Hepatocyte (in vitro differentiated cells): ENCODE results near the gene KDM4D. TPM values are rescaled to one million over a fixed set of nuclear protein-coding genes. Genes with fewer than 3 reads are reported as not detected.

Source experiments
- DNase-seq: peaks from one replicate; pipeline ENCODE4 v3.0.0-alpha.2; 2016; ENCODE audit warnings: low spot score
- H2AFZ ChIP-seq: fragments of 200-600 bp; sonication (generic); 2 replicates; pipeline ENCODE4 v1.6.0; 2016; ENCODE audit warnings: antibody characterized with exemption, mild to moderate bottlenecking
- H3K27ac ChIP-seq: fragments of 200-600 bp; sonication (generic); 2 replicates; pipeline ENCODE4 v1.5.1; 2016; ENCODE audit warnings: mild to moderate bottlenecking
- H3K27me3 ChIP-seq: fragments of 200-600 bp; sonication (generic); 2 replicates; pipeline ENCODE4 v1.6.1; 2016
- H3K36me3 ChIP-seq: fragments of 200-600 bp; sonication (generic); replicated peaks from 2 replicates; pipeline ENCODE4 v1.5.1; 2016; ENCODE audit warnings: low read depth; ENCODE audit not compliant: insufficient read depth
- H3K4me1 ChIP-seq: fragments of 200-600 bp; sonication (generic); 2 replicates; pipeline ENCODE4 v1.5.1; 2016; ENCODE audit warnings: mild to moderate bottlenecking, moderate library complexity; ENCODE audit not compliant: insufficient read depth
- H3K4me2 ChIP-seq: fragments of 200-600 bp; sonication (generic); 2 replicates; pipeline ENCODE4 v1.6.0; 2016
- H3K4me3 ChIP-seq: fragments of 200-600 bp; sonication (generic); 2 replicates; pipeline ENCODE4 v1.5.1; 2016; ENCODE audit warnings: mild to moderate bottlenecking
- H3K79me2 ChIP-seq: fragments of 200-600 bp; sonication (generic); 2 replicates; pipeline ENCODE4 v1.6.0; 2017; ENCODE audit warnings: mild to moderate bottlenecking
- H3K9me2 ChIP-seq: fragments of 200-600 bp; sonication (generic); replicated peaks from 2 replicates; pipeline ENCODE4 v1.6.0; 2017; ENCODE audit warnings: mild to moderate bottlenecking; ENCODE audit not compliant: insufficient read depth
- H3K9me3 ChIP-seq: fragments of 200-600 bp; sonication (generic); 2 replicates; pipeline ENCODE4 v1.5.1; 2016; ENCODE audit warnings: low read depth, mild to moderate bottlenecking
- H4K20me1 ChIP-seq: fragments of 200-600 bp; sonication (generic); 2 replicates; pipeline ENCODE4 v1.6.0; 2016; ENCODE audit warnings: mild to moderate bottlenecking; ENCODE audit not compliant: insufficient read depth, poor library complexity, severe bottlenecking
- CTCF ChIP-seq: fragments of 200-600 bp; sonication (generic); IDR thresholded peaks from 2 replicates; pipeline ENCODE4 v1.5.1; 2016; ENCODE audit warnings: antibody characterized with exemption, mild to moderate bottlenecking; ENCODE audit not compliant: poor library complexity
- EZH2 ChIP-seq: fragments of 200-600 bp; sonication (generic); IDR thresholded peaks from 2 replicates; pipeline ENCODE4 v1.6.1; 2016; ENCODE audit warnings: antibody characterized with exemption, mild to moderate bottlenecking, borderline replicate concordance
- EZH2phosphoT487 ChIP-seq: fragments of 200-600 bp; sonication (generic); IDR thresholded peaks from one replicate; pipeline ENCODE4 v1.6.1; 2018; ENCODE audit warnings: antibody characterized with exemption, mild to moderate bottlenecking, low read depth, moderate library complexity; ENCODE audit not compliant: unreplicated experiment, severe bottlenecking
- WGBS: methylation state at CpG from one replicate; pipeline ENCODE4 v1.1.6; 2016; ENCODE audit warnings: low lambda C conversion rate; ENCODE audit errors: missing lambda C conversion rate; 5-methylcytosine and 5-hydroxymethylcytosine counted together
- polyA plus RNA-seq: library from polyadenylated mRNA; unstranded; fragments of >200 nt; fragmentation: Nextera tagmentation; extraction: Ambion mirVana; gene quantifications from 2 replicates; pipeline ENCODE4 v1.2.1, GENCODE V29; 2016
- total RNA-seq: library from RNA; depleted of rRNA; stranded (reverse); fragments of >200 nt; gene quantifications from 2 replicates; pipeline ENCODE4 v1.2.3, GENCODE V29; 2014

Gene KDM4D
- total and polyA plus RNA-seq, 2 experiments from 2014 or later, result 0.46 to 0.80 TPM

GRCh38 chr11:94934362-94934761 lies 39.1 kb upstream of the KDM4D start:
- Histone ChIP-seq H3K27me3 (no peaks in the 10 kb centered on the region), H3K36me3 (no peaks in the 10 kb centered on the region), H3K27ac (no peak overlapping the region), H3K9me2 (no peaks in the 10 kb centered on the region), H3K4me1 (no peaks in the 10 kb centered on the region), H3K79me2 (no peaks in the 10 kb centered on the region), H3K4me3 (no peak overlapping the region), H3K9me3 (no peaks in the 10 kb centered on the region), H4K20me1 (no peaks in the 10 kb centered on the region), H2AFZ (no peak overlapping the region), H3K4me2 (no peak overlapping the region)
- TF ChIP-seq EZH2, result no peak
- no peak for TF ChIP-seq CTCF
- no peak for TF ChIP-seq EZH2phosphoT487
- peak; percentile 32 for DNase-seq
- WGBS, result 66% methylated on average over 4 of the region's 4 CpGs

- no peak overlapping the region for H2AFZ ChIP-seq
- WGBS, result 80% methylated on average over 3 of the region's 3 CpGs
- H3K27ac ChIP-seq, result no peak overlapping the region
Observed at GRCh38 chr11:94934846-94935245, 38.7 kb upstream of the KDM4D start.

GRCh38 chr11:94938095-94939055 lies 35.1 kb upstream of the KDM4D start:
- no peak overlapping the region for H3K4me2 ChIP-seq
- H3K9me3 ChIP-seq, result no peaks in the 10 kb centered on the region
- H4K20me1 ChIP-seq, result no peaks in the 10 kb centered on the region
- H3K27me3 ChIP-seq, result no peaks in the 10 kb centered on the region
- H3K4me3 ChIP-seq, result no peak overlapping the region
- no peaks in the 10 kb centered on the region for H3K36me3 ChIP-seq
- H3K79me2 ChIP-seq, result no peaks in the 10 kb centered on the region
- no peaks in the 10 kb centered on the region for H3K4me1 ChIP-seq
- TF ChIP-seq EZH2 (no peak), CTCF (no peak), EZH2phosphoT487 (no peak)
- no peaks in the 10 kb centered on the region for H3K9me2 ChIP-seq
- no peak for DNase-seq
- no peak overlapping the region for H2AFZ ChIP-seq
- 70% methylated on average over 9 of the region's 9 CpGs for WGBS
- H3K27ac ChIP-seq, result no peak overlapping the region

More at GRCh38 chr11:94934846-94935245, 38.7 kb upstream of the KDM4D start:
- Histone ChIP-seq H3K4me2 (no peak overlapping the region), H3K4me1 (no peaks in the 10 kb centered on the region), H3K27me3 (no peaks in the 10 kb centered on the region), H3K4me3 (no peak overlapping the region), H3K9me3 (no peaks in the 10 kb centered on the region), H3K79me2 (no peaks in the 10 kb centered on the region), H3K36me3 (no peaks in the 10 kb centered on the region), H3K9me2 (no peaks in the 10 kb centered on the region), H4K20me1 (no peaks in the 10 kb centered on the region)
- no peak for DNase-seq
- TF ChIP-seq CTCF, result no peak
- no peak for TF ChIP-seq EZH2phosphoT487
- no peak for TF ChIP-seq EZH2
